Measurements from ENCODE around the gene PARD3B.

- no peak for TF ChIP-seq POLR2A (IDR thresholded peaks at IDR 0.05; ENCODE audit: low read depth, low read length)
- no peak for TF ChIP-seq POU2F2 (IDR thresholded peaks at IDR 0.05; ENCODE audit: low read depth, low read length)
These were observed 6.3 kb upstream of the PARD3B start for GRCh38 chr2:204539019-204539385.

Measured in GM12891 (cell line).